SU-DHL-6 (cell line): ENCODE data around the gene TUBB6.

ENCODE experiments used
- H2AFZ ChIP-seq: fragments of 200-600 bp; sonication (generic); 2 replicates; pipeline ENCODE4 v1.6.1; 2014; ENCODE audit warnings: low read depth, mild to moderate bottlenecking, moderate library complexity, mixed read lengths, antibody characterized with exemption, low read length; ENCODE audit not compliant: severe bottlenecking
- H3F3A ChIP-seq: fragments of 200-600 bp; shearing (Covaris generic); 2 replicates; pipeline ENCODE4 v1.6.0; 2016; ENCODE audit warnings: antibody characterized with exemption, mild to moderate bottlenecking; ENCODE audit not compliant: insufficient read depth
- H3K27ac ChIP-seq: fragments of 200-600 bp; sonication (generic); 2 replicates; pipeline ENCODE4 v1.5.1; 2016; ENCODE audit warnings: low read depth, mild to moderate bottlenecking, low read length, moderate library complexity, mixed read lengths
- H3K27me3 ChIP-seq: fragments of 200-600 bp; sonication (generic), shearing (Covaris generic); 2 replicates; pipeline ENCODE4 v1.6.0; 2014; ENCODE audit warnings: mild to moderate bottlenecking, low read length
- H3K36me3 ChIP-seq: fragments of 200-600 bp; sonication (generic); 2 replicates; pipeline ENCODE4 v1.6.1; 2014; ENCODE audit warnings: mild to moderate bottlenecking, low read length, mixed read lengths
- H3K4me2 ChIP-seq: fragments of 300-600, 200-600 bp; shearing (Covaris generic), sonication (generic); 2 replicates; pipeline ENCODE4 v1.6.0; 2014; ENCODE audit warnings: low read length, low read depth, mild to moderate bottlenecking; ENCODE audit not compliant: poor library complexity, severe bottlenecking
- H3K4me3 ChIP-seq: fragments of 200-600 bp; sonication (generic); 2 replicates; pipeline ENCODE4 v1.5.1; 2014; ENCODE audit warnings: antibody characterized with exemption, low read length, mild to moderate bottlenecking, mixed read lengths; ENCODE audit not compliant: insufficient read depth, poor library complexity, severe bottlenecking
- H3K79me2 ChIP-seq: fragments of 200-600 bp; sonication (generic); 2 replicates; pipeline ENCODE4 v1.6.1; 2014; ENCODE audit warnings: mild to moderate bottlenecking, low read length, moderate library complexity; ENCODE audit not compliant: insufficient read depth
- H3K9ac ChIP-seq: fragments of 200-600 bp; sonication (generic); 2 replicates; pipeline ENCODE4 v1.7.0; 2014; ENCODE audit warnings: mild to moderate bottlenecking, low read length
- H3K9me2 ChIP-seq: fragments of 200-600 bp; sonication (generic); replicated peaks from 2 replicates; pipeline ENCODE4 v1.6.1; 2014; ENCODE audit warnings: low read length; ENCODE audit not compliant: insufficient read depth
- H3K9me3 ChIP-seq: fragments of 200-600 bp; sonication (generic); 2 replicates; pipeline ENCODE4 v1.6.1; 2014; ENCODE audit warnings: low read length, mixed read lengths; ENCODE audit not compliant: insufficient read depth
- H4K20me1 ChIP-seq: fragments of 200-600 bp; sonication (generic); 2 replicates; pipeline ENCODE4 v1.6.1; 2014; ENCODE audit warnings: low read depth, mild to moderate bottlenecking, antibody characterized with exemption, low read length, moderate library complexity, mixed read lengths
- CTCF ChIP-seq: fragments of 200-600 bp; sonication (generic); IDR thresholded peaks from one replicate; pipeline ENCODE4 v1.5.1; 2017; ENCODE audit warnings: antibody characterized with exemption, mild to moderate bottlenecking, low read length, moderate library complexity; ENCODE audit not compliant: insufficient read depth, poor library complexity, severe bottlenecking
- EZH2phosphoT487 ChIP-seq: fragments of 200-600 bp; sonication (generic), shearing (Covaris generic); conservative IDR thresholded peaks from 2 replicates; pipeline ENCODE4 v1.6.1; 2018; ENCODE audit warnings: mild to moderate bottlenecking, antibody characterized with exemption, low read length, moderate library complexity, mixed read lengths

The TUBB6 gene

GRCh38 chr18:12293831-12294230 lies 14.2 kb upstream of the TUBB6 start:
- Histone ChIP-seq H3K79me2 (no peaks in the 10 kb centered on the region), H2AFZ (no peak overlapping the region), H3K4me3 (no peak overlapping the region), H3K27ac (no peak overlapping the region), H3K4me2 (no peak overlapping the region), H3K9me2 (no peaks in the 10 kb centered on the region), H3F3A (no peaks in the 10 kb centered on the region), H3K27me3 (no peaks in the 10 kb centered on the region), H3K9me3 (no peaks in the 10 kb centered on the region), H3K36me3 (no peaks in the 10 kb centered on the region), H3K9ac (no peak overlapping the region), H4K20me1 (no peaks in the 10 kb centered on the region)
- no peak for TF ChIP-seq CTCF
- no peak for TF ChIP-seq EZH2phosphoT487

GRCh38 chr18:12295389-12296086 lies 12.5 kb upstream of the TUBB6 start:
- Histone ChIP-seq H3K79me2 (no peaks in the 10 kb centered on the region), H3K9me3 (no peaks in the 10 kb centered on the region), H3K9ac (no peak overlapping the region), H3K36me3 (no peaks in the 10 kb centered on the region), H2AFZ (no peak overlapping the region), H3F3A (no peaks in the 10 kb centered on the region), H3K4me3 (no peak overlapping the region), H4K20me1 (no peaks in the 10 kb centered on the region), H3K4me2 (no peak overlapping the region), H3K27ac (no peak overlapping the region), H3K9me2 (no peaks in the 10 kb centered on the region), H3K27me3 (no peaks in the 10 kb centered on the region)
- TF ChIP-seq EZH2phosphoT487: no peak
- no peak for TF ChIP-seq CTCF

DNA sequence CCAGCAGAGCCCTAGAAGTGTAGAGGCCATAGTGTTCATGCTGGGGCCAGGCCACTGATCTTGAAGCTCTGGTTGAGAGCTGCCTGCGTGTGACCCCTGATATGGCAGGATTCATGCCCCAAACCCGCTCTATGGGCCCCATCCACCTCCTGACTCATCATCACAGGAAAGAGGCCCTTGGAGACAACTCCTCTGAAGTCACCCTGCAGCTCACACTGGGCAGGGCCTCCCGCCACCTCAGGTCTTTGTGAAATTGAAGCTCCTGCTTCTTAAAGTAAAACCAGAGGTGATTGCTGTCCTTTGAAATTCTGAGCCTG lies 12.0 kb upstream of the TUBB6 start:
- H3K27me3 ChIP-seq: no peaks in the 10 kb centered on the region

More for the DNA sequence above, 12.0 kb upstream of the TUBB6 start:
- Histone ChIP-seq H3K9ac (no peak overlapping the region), H3K4me2 (no peak overlapping the region), H3K9me2 (no peaks in the 10 kb centered on the region), H3F3A (no peaks in the 10 kb centered on the region), H3K27ac (no peak overlapping the region), H3K79me2 (no peaks in the 10 kb centered on the region), H4K20me1 (no peaks in the 10 kb centered on the region), H3K4me3 (no peak overlapping the region), H3K9me3 (no peaks in the 10 kb centered on the region), H2AFZ (no peak overlapping the region), H3K36me3 (no peaks in the 10 kb centered on the region)
- no peak for TF ChIP-seq EZH2phosphoT487
- TF ChIP-seq CTCF: no peak
